HepG2 (cell line): ENCODE measurements around the gene KBTBD13. TPM values are rescaled to one million over a fixed set of nuclear protein-coding genes. Genes with fewer than 3 reads are reported as not detected.

Experiments used
- GATAD1 ChIP-seq: IDR thresholded peaks from 2 replicates; pipeline ENCODE4 v1.6.1; 2016; ENCODE audit warnings: missing genetic modification reagents, missing compliant biosample characterization
- KAT7 ChIP-seq: IDR thresholded peaks from 2 replicates; pipeline ENCODE4 v1.6.1; 2018; ENCODE audit warnings: borderline replicate concordance, missing compliant biosample characterization
- KDM5B ChIP-seq: sonication (generic); formaldehyde crosslinking; IDR thresholded peaks from 2 replicates; pipeline ENCODE4 v1.4.0; 2020; ENCODE audit warnings: missing genetic modification reagents, mild to moderate bottlenecking, borderline replicate concordance
- MIXL1 ChIP-seq: IDR thresholded peaks from 2 replicates; pipeline ENCODE4 v1.6.1; 2016
- POLR2G ChIP-seq: fragments of 200-400 bp; formaldehyde crosslinking; IDR thresholded peaks from 2 replicates; pipeline ENCODE4 v1.6.1; 2018; ENCODE audit warnings: mild to moderate bottlenecking, low read depth, low read length, moderate library complexity
- SP5 ChIP-seq: IDR thresholded peaks from 2 replicates; pipeline ENCODE4 v1.6.1; 2016; ENCODE audit warnings: low read depth, borderline replicate concordance
- ZBTB7B ChIP-seq: sonication (generic); formaldehyde crosslinking; IDR thresholded peaks from 2 replicates; pipeline ENCODE4 v1.4.0; 2020; ENCODE audit warnings: missing genetic modification reagents
- ZNF256 ChIP-seq: sonication (generic); formaldehyde crosslinking; conservative IDR thresholded peaks from 2 replicates; pipeline ENCODE4 v1.4.0; 2020; ENCODE audit warnings: missing genetic modification reagents
- ZNF337 ChIP-seq: sonication (generic); formaldehyde crosslinking; IDR thresholded peaks from 2 replicates; pipeline ENCODE4 v1.5.1; 2020; ENCODE audit warnings: missing genetic modification reagents, low read depth, mild to moderate bottlenecking, borderline replicate concordance
- ZNF672 ChIP-seq: sonication (generic); formaldehyde crosslinking; IDR thresholded peaks from 2 replicates; pipeline ENCODE4 v1.8.1; 2022; ENCODE audit warnings: missing genetic modification reagents
- ZNF788 ChIP-seq: sonication (generic); formaldehyde crosslinking; IDR thresholded peaks from 2 replicates; pipeline ENCODE4 v1.5.0; 2020; ENCODE audit warnings: mild to moderate bottlenecking, missing genetic modification reagents, borderline replicate concordance
- ZNF839 ChIP-seq: sonication (generic); formaldehyde crosslinking; IDR thresholded peaks from 2 replicates; pipeline ENCODE4 v1.4.0; 2020; ENCODE audit warnings: missing genetic modification reagents, mild to moderate bottlenecking, borderline replicate concordance
- polyA plus RNA-seq, 8 experiments: library from polyadenylated mRNA; depleted of rRNA in 3 of 8; stranded (reverse) in 7 of 8; unstranded in 1 of 8; fragments of >200 nt; fragmentation: Illumina TruSeq in 4 of 8; extraction: Trizol in 4 of 8; gene quantifications; 2 replicates each; pipeline versions ENCODE4 v1.2.1 to v1.2.3, GENCODE V29; 2011 to 2016; ENCODE audit warnings: low read depth in 4 of 8, missing spikeins in 1 of 8, mixed read lengths in 1 of 8; ENCODE audit not compliant: insufficient read depth in 1 of 8
- total RNA-seq, 5 experiments: library from RNA; depleted of rRNA; stranded (reverse); fragments of >200 nt; fragmentation: Illumina TruSeq; extraction: Trizol; gene quantifications; 2 replicates each; pipeline ENCODE4 v1.2.3, GENCODE V29; 2016; ENCODE audit warnings: low read depth in 1 of 5
- TF ChIP-seq, protein P1 (sequence below): sonication (generic); formaldehyde crosslinking; IDR thresholded peaks from 2 replicates; pipeline ENCODE4 v1.8.1; 2023; ENCODE audit warnings: mild to moderate bottlenecking, moderate library complexity, missing genetic modification reagents
- TF ChIP-seq, protein P2 (sequence below): sonication (generic); formaldehyde crosslinking; IDR thresholded peaks from 2 replicates; pipeline ENCODE4 v1.4.0; 2020; ENCODE audit warnings: mild to moderate bottlenecking, low read depth, missing genetic modification reagents
- TF ChIP-seq, protein P3 (sequence below): sonication (generic); formaldehyde crosslinking; IDR thresholded peaks from 2 replicates; pipeline ENCODE4 v1.4.0; 2020; ENCODE audit warnings: mild to moderate bottlenecking, missing genetic modification reagents
- TF ChIP-seq, protein P4 (sequence below): sonication (generic); formaldehyde crosslinking; IDR thresholded peaks from 2 replicates; pipeline ENCODE4 v1.5.1; 2020; ENCODE audit warnings: mild to moderate bottlenecking, moderate library complexity, missing genetic modification reagents
- TF ChIP-seq, protein P5 (sequence below): sonication (generic); formaldehyde crosslinking; IDR thresholded peaks from 2 replicates; pipeline ENCODE4 v1.4.0; 2020; ENCODE audit warnings: missing genetic modification reagents
- TF ChIP-seq, protein P6 (sequence below): IDR thresholded peaks from 2 replicates; pipeline ENCODE4 v1.6.1; 2018; ENCODE audit warnings: missing genetic modification reagents, mild to moderate bottlenecking, missing compliant biosample characterization

Gene KBTBD13
- total and polyA plus RNA-seq, 2 of the 13 experiments (the other 11 are each of a cell fraction or from before 2014, with no cell fraction given), result not detected

DNA sequence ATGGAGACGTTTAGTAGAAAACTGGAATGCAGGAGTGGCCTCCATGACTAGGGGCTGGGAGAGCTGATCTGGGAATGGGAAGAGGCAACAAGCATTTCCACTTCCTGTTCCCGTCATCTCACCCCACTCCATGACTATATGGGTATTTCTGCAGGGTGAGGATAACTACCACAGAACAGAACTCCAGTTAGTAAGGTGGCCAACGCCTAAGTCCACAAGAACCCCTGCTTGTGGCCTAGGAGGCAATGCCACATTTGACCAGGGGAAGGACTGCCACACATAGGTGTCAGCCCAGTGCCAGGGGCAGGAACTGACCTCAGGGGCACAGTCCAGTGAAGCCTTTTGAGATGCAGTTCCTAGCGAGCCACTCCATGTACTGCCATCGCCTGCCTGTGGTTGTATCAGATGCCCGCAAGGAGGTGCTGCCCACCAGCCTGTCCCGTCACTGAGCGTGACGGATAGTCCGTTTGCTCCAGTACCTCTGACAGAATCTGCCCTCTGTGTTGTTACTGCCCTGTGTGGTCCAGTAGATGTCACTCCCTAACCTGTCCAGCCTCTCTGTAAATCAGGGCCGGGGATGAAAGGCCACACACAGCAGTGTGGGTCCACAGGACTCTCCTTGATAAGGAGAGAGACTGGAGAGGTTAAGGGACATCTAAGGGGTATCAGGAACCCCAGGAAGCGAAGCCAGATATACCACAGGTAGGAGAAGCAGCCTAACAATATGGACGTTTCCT lies 43.6 kb upstream of the KBTBD13 start (continued):
- TF ChIP-seq ZNF788 (peak; percentile 86), ZNF256 (CRISPR knock-in tag) (no peak), GATAD1 (peak; percentile 61; the same call in 1 of the 2 replicates), KAT7 (CRISPR knock-in tag) (no peak), MIXL1 (CRISPR knock-in tag) (peak; percentile 58; the same call in 1 of the 2 replicates), ZNF337 (no peak), ZNF839 (CRISPR knock-in tag) (no peak), ZBTB7B (CRISPR knock-in tag) (0 out of 2 replicates have a peak, but pooled peaks have one; percentile 28), ZNF672 (CRISPR knock-in tag) (no peak), SP5 (no peak; the same call in 1 of the 2 replicates), KDM5B (CRISPR knock-in tag) (peak; percentile 80; the same call in 1 of the 2 replicates), POLR2G (no peak)
- TF ChIP-seq, protein P1, sequence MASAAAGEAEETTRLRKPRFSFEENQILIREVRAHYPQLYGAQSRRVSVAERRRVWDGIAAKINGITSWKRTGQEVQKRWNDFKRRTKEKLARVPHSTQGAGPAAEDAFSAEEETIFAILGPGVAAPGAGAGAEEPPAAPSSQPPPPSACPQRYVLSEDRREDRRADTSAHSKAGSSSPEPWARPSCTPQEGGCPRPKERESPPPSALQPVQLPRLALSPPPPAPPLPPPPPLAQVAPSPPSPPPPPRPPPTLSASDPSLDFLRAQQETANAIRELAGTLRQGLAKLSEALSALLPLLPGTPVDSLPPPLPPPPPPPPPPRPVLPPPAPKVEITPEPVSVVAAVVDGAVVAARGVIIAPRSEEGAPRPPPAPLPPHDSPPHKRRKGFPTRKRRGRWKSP (CRISPR knock-in tag), result peak; percentile 77
- TF ChIP-seq, protein P2, sequence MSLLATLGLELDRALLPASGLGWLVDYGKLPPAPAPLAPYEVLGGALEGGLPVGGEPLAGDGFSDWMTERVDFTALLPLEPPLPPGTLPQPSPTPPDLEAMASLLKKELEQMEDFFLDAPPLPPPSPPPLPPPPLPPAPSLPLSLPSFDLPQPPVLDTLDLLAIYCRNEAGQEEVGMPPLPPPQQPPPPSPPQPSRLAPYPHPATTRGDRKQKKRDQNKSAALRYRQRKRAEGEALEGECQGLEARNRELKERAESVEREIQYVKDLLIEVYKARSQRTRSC, result no peak
- TF ChIP-seq, protein P3, sequence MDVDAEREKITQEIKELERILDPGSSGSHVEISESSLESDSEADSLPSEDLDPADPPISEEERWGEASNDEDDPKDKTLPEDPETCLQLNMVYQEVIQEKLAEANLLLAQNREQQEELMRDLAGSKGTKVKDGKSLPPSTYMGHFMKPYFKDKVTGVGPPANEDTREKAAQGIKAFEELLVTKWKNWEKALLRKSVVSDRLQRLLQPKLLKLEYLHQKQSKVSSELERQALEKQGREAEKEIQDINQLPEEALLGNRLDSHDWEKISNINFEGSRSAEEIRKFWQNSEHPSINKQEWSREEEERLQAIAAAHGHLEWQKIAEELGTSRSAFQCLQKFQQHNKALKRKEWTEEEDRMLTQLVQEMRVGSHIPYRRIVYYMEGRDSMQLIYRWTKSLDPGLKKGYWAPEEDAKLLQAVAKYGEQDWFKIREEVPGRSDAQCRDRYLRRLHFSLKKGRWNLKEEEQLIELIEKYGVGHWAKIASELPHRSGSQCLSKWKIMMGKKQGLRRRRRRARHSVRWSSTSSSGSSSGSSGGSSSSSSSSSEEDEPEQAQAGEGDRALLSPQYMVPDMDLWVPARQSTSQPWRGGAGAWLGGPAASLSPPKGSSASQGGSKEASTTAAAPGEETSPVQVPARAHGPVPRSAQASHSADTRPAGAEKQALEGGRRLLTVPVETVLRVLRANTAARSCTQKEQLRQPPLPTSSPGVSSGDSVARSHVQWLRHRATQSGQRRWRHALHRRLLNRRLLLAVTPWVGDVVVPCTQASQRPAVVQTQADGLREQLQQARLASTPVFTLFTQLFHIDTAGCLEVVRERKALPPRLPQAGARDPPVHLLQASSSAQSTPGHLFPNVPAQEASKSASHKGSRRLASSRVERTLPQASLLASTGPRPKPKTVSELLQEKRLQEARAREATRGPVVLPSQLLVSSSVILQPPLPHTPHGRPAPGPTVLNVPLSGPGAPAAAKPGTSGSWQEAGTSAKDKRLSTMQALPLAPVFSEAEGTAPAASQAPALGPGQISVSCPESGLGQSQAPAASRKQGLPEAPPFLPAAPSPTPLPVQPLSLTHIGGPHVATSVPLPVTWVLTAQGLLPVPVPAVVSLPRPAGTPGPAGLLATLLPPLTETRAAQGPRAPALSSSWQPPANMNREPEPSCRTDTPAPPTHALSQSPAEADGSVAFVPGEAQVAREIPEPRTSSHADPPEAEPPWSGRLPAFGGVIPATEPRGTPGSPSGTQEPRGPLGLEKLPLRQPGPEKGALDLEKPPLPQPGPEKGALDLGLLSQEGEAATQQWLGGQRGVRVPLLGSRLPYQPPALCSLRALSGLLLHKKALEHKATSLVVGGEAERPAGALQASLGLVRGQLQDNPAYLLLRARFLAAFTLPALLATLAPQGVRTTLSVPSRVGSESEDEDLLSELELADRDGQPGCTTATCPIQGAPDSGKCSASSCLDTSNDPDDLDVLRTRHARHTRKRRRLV (CRISPR knock-in tag), result peak; percentile 86; the same call in 1 of the 2 replicates
- TF ChIP-seq, protein P4, sequence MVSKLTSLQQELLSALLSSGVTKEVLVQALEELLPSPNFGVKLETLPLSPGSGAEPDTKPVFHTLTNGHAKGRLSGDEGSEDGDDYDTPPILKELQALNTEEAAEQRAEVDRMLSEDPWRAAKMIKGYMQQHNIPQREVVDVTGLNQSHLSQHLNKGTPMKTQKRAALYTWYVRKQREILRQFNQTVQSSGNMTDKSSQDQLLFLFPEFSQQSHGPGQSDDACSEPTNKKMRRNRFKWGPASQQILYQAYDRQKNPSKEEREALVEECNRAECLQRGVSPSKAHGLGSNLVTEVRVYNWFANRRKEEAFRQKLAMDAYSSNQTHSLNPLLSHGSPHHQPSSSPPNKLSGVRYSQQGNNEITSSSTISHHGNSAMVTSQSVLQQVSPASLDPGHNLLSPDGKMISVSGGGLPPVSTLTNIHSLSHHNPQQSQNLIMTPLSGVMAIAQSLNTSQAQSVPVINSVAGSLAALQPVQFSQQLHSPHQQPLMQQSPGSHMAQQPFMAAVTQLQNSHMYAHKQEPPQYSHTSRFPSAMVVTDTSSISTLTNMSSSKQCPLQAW (CRISPR knock-in tag), result peak; percentile 39; the same call in 1 of the 2 replicates
- TF ChIP-seq, protein P5, sequence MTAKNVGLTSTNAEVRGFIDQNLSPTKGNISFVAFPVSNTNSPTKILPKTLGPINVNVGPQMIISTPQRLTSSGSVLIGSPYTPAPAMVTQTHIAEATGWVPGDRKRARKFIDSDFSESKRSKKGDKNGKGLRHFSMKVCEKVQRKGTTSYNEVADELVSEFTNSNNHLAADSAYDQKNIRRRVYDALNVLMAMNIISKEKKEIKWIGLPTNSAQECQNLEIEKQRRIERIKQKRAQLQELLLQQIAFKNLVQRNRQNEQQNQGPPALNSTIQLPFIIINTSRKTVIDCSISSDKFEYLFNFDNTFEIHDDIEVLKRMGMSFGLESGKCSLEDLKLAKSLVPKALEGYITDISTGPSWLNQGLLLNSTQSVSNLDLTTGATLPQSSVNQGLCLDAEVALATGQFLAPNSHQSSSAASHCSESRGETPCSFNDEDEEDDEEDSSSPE (CRISPR knock-in tag), result no peak
- TF ChIP-seq, protein P6, sequence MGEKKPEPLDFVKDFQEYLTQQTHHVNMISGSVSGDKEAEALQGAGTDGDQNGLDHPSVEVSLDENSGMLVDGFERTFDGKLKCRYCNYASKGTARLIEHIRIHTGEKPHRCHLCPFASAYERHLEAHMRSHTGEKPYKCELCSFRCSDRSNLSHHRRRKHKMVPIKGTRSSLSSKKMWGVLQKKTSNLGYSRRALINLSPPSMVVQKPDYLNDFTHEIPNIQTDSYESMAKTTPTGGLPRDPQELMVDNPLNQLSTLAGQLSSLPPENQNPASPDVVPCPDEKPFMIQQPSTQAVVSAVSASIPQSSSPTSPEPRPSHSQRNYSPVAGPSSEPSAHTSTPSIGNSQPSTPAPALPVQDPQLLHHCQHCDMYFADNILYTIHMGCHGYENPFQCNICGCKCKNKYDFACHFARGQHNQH (CRISPR knock-in tag), result peak; percentile 59
